Activated B cell treated with CpG ODN at 0.5 μM for 24 hours (primary cell): ENCODE results near the gene SCUBE3. TPM values are rescaled to one million over a fixed set of nuclear protein-coding genes. Genes with fewer than 3 reads are reported as not detected.

ENCODE experiments used
- ATAC-seq: fragments of 200-7000 bp; cut with Tn5 transposase; one replicate; pipeline ENCODE4 v1.10.0; 2021; ENCODE audit warnings: low read depth, mild to moderate bottlenecking, moderate library complexity
- CTCF ChIA-PET: fragments of 350-600 bp; sonication (Branson Sonifier 250); formaldehyde crosslinking; loops from one replicate; lab custom pipeline; 2021; ENCODE audit warnings: antibody characterized with exemption; lab: Charles Lee
- POLR2A ChIA-PET: fragments of 350-600 bp; sonication (Branson Sonifier 250); formaldehyde crosslinking; loops from one replicate; lab custom pipeline; 2021; ENCODE audit warnings: antibody characterized with exemption; lab: Charles Lee
- DNase-seq: peaks from one replicate; pipeline ENCODE4 v3.0.0; 2022
- H3K27ac Mint-ChIP-seq: one replicate; pipeline ENCODE4 v1.8.0; 2020; ENCODE audit warnings: mixed read lengths
- H3K27me3 Mint-ChIP-seq: one replicate; pipeline ENCODE4 v1.8.0; 2021; ENCODE audit warnings: mixed read lengths
- H3K36me3 Mint-ChIP-seq: one replicate; pipeline ENCODE4 v1.8.0; 2021; ENCODE audit warnings: low read depth, mixed read lengths
- H3K4me1 Mint-ChIP-seq: one replicate; pipeline ENCODE4 v1.8.0; 2021; ENCODE audit warnings: mixed read lengths
- H3K4me3 Mint-ChIP-seq: one replicate; pipeline ENCODE4 v1.8.0; 2020; ENCODE audit warnings: mild to moderate bottlenecking, mixed read lengths
- H3K9me3 Mint-ChIP-seq: one replicate; pipeline ENCODE4 v1.8.0; 2020; ENCODE audit warnings: mixed read lengths
- CTCF ChIP-seq: fragments of 200-600 bp; IDR thresholded peaks from one replicate; pipeline ENCODE4 v1.8.0; 2022; ENCODE audit warnings: antibody characterized with exemption, mild to moderate bottlenecking
- intact Hi-C: fragments of 100-400 bp; cut with micrococcal nuclease; formaldehyde crosslinking; loops from one replicate; pipeline ENCODE4 v1.15.1; 2024
- total RNA-seq: library from RNA; stranded (reverse); gene quantifications from 2 replicates; pipeline ENCODE4 v1.2.3, GENCODE V29; 2022

SCUBE3 gene
- total RNA-seq, 1 donor from 2014 or later: not detected

DNA sequence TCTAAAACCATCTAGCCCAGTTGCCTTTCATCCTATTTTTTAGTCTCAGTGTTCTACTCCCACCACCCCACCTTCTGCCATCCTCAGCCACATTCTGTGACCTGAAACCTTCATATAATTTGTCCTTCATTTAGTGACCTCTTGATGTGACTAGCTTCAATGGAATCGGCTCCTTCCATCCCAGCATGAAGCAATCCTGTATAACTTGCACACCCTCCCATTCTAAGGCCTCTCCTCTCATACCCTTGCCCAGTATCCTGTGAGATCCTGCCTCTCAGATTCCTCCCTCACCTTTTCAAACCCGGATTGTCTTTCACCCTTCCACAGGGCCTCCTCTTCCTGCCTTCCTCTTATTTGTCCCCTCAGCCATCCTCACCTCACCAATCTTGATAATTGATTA, 48.8 kb downstream of the SCUBE3 start:
- Mint-ChIP-seq H3K36me3 (peaks cover 7% of the 10 kb centered on the region), H3K27me3 (no peaks in the 10 kb centered on the region), H3K9me3 (no peaks in the 10 kb centered on the region), H3K4me1 (peaks cover 61% of the 10 kb centered on the region), H3K4me3 (no peak overlapping the region), H3K27ac (no peak overlapping the region)
- TF ChIP-seq CTCF: no peak
- POLR2A ChIA-PET: no interaction called here
- no peak for DNase-seq
- CTCF ChIA-PET: no interaction called here
- intact Hi-C loops: no loop called here
- no peak for ATAC-seq

- POLR2A ChIA-PET: no interaction called here
- ATAC-seq (no peak), DNase-seq (no peak)
- Mint-ChIP-seq H3K27me3 (no peaks in the 10 kb centered on the region), H3K36me3 (peaks cover 2% of the 10 kb centered on the region), H3K27ac (peak overlapping the region; percentile 2), H3K4me1 (peaks cover 50% of the 10 kb centered on the region), H3K9me3 (no peaks in the 10 kb centered on the region), H3K4me3 (no peak overlapping the region)
- CTCF ChIA-PET: no interaction called here
- TF ChIP-seq CTCF: no peak
- intact Hi-C loops: no loop called here
Observed at GRCh38 chr6:35264550-35265274, 51.0 kb downstream of the SCUBE3 start.

GRCh38 chr6:35265523-35265922, 51.8 kb downstream of the SCUBE3 start:
- Mint-ChIP-seq H3K9me3 (no peaks in the 10 kb centered on the region), H3K4me1 (peaks cover 43% of the 10 kb centered on the region), H3K27ac (no peak overlapping the region), H3K36me3 (peaks cover 2% of the 10 kb centered on the region), H3K4me3 (no peak overlapping the region), H3K27me3 (no peaks in the 10 kb centered on the region)
- CTCF ChIA-PET: no interaction called here
- TF ChIP-seq CTCF: no peak
- POLR2A ChIA-PET: interaction anchor here (0.7 kb wide), 1 partner anchor 216 kb away, joined by 3 read pairs; no protein-coding TSS in a partner anchor
- ATAC-seq (no peak), DNase-seq (no peak)
- intact Hi-C loops: no loop called here

GRCh38 chr6:35267446-35267845, 53.7 kb downstream of the SCUBE3 start:
- no peak for ATAC-seq
- no peak for TF ChIP-seq CTCF
- H3K4me3 Mint-ChIP-seq: no peak overlapping the region
- no peak for DNase-seq
- H3K27ac Mint-ChIP-seq: no peak overlapping the region
- H3K27me3 Mint-ChIP-seq: no peaks in the 10 kb centered on the region
- H3K4me1 Mint-ChIP-seq: peaks cover 30% of the 10 kb centered on the region
- peaks cover 3% of the 10 kb centered on the region for H3K36me3 Mint-ChIP-seq
- ChIA-PET POLR2A (no interaction called here), CTCF (no interaction called here)
- H3K9me3 Mint-ChIP-seq: no peaks in the 10 kb centered on the region
- intact Hi-C loops: no loop called here

GRCh38 chr6:35267897-35268296, 54.1 kb downstream of the SCUBE3 start:
- no peak for ATAC-seq
- intact Hi-C loops: no loop called here
- Mint-ChIP-seq H3K27me3 (no peaks in the 10 kb centered on the region), H3K4me1 (peaks cover 25% of the 10 kb centered on the region), H3K36me3 (peaks cover 3% of the 10 kb centered on the region), H3K27ac (no peak overlapping the region), H3K9me3 (no peaks in the 10 kb centered on the region), H3K4me3 (no peak overlapping the region)
- TF ChIP-seq CTCF: no peak
- ChIA-PET POLR2A (no interaction called here), CTCF (no interaction called here)
- no peak for DNase-seq
